Stimulated activated CD8-positive, alpha-beta memory T cell treated with anti-CD3 and anti-CD28 coated beads, Interleukin-4, amount 100 ng/mL, for 4 hours (primary cell): ENCODE results near the gene WWOX.
"Not testable (repeated sequence)": the region's sequence is repeated elsewhere in the genome, so short reads cannot be mapped to it uniquely, and the experiment has no call there.

Experiments
- DNase-seq, 2 donors: peaks; one replicate each; pipeline ENCODE4 v3.0.0-alpha.2; 2020; ENCODE audit warnings: low read depth in 2 of 2, low spot score in 1 of 2

Gene WWOX

DNA sequence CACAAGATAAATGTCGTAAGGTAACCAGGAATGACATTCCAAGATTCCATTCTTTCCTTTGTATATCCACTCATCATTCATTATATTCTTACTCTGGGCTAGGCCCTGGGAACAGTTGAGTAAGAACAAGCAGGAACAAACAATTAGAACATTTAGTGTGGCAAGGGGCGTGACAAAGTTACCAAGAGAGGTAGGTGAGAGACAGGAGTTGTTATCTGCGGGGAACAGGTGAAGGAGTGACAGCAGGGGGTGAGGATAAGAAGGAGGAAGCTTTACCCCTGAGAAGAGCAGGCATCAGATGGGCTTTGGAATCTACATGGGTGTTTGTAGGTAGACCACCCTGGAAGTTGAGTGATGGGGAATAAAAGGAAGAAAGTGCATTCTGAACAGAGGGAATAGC lies 568.9 kb downstream of the WWOX start:
- DNase-seq: no peak

DNA sequence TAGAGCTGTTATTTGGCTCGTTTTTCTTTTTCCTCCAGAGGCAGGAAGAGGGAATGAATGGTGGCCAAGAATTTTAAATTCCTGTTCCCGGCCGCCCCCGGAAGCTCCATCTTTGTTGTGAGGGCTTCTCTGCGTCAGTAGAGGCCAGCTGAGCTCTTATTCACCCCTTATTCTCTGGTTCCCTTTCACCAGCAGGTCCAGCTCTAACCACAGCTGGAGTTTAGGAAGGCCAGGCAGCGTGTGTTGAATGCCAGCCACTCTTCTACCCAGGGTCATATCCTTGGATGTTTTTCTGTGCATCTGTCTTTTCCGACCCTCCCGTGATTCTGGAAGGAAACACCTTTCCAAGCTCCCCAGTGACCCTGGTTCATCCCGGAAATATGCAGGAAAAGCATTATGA lies 570.5 kb downstream of the WWOX start:
- no peak for DNase-seq

DNA sequence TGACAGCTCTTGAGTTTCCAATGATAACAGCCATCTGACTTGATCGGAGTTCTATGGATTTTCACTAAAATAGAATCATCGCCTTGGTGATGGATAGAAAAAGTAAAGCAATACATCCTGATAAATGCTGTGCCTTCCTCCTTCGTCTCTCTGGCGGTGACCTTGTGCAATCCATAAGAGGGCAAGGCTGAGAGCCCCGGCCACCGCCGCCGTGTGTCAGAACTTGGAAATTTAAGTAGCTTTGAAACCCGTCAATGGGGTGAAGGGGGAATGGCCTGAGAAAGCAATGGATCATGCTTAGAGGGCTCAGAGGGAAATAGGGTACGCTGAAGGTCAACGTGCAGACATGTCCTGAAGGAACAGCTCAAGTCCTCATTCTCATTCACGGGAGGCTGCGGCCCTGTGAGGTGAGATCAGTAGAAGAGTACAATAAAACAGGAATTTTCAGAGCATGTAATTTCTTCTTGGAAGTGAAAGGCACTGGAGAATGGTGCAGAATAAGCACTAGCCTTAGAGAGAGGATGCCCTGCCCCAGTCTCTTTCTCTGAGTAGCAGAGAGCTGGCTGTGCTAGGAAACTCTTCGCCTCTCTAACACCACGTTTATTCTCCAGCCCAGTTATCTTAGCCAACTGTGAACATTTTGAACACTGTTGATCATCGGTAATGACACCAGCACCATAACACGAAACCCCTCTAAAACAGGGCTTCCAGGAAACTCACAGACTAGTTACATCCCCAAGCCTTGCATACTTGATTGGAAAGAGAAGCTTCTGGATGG lies 573.5 kb downstream of the WWOX start:
- DNase-seq: no peak

DNA sequence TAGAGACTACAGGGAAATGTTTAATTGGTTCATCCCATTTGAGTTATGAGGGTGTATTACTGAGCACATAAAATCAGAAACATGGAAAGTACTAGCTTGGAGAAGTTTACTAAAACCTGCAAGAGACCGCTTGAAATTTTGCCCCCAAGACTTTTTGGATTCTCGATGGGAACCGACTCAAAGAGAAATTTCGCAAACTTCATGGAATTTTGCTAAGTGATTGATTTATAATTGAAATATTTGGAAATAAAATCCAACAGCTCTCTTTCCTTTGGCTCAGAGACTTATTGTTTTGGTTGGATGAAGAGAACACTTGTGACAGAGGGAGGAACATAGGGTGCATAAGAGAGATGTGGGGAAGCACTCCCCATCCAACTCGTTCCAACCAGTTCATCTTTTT lies 574.4 kb downstream of the WWOX start:
- DNase-seq: no peak

DNA sequence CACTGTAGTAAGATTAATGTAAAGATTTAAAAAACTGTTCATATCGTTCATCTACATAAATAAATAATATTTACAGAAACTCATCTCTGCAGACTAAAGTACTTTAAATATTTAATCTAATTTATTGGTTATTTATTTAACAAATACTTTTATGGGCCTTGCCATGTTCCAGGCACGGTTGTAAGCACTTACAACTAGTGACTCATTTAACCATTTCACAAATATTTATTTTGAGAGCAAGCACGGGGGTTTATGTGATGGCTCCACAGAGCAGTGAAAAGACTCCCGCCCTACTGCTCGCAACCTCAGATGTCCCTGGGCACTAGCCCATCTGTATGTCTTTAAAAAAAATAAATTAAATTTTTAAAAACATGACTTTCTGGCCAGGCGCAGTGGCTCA lies 575.9 kb downstream of the WWOX start:
- DNase-seq: no peak

DNA sequence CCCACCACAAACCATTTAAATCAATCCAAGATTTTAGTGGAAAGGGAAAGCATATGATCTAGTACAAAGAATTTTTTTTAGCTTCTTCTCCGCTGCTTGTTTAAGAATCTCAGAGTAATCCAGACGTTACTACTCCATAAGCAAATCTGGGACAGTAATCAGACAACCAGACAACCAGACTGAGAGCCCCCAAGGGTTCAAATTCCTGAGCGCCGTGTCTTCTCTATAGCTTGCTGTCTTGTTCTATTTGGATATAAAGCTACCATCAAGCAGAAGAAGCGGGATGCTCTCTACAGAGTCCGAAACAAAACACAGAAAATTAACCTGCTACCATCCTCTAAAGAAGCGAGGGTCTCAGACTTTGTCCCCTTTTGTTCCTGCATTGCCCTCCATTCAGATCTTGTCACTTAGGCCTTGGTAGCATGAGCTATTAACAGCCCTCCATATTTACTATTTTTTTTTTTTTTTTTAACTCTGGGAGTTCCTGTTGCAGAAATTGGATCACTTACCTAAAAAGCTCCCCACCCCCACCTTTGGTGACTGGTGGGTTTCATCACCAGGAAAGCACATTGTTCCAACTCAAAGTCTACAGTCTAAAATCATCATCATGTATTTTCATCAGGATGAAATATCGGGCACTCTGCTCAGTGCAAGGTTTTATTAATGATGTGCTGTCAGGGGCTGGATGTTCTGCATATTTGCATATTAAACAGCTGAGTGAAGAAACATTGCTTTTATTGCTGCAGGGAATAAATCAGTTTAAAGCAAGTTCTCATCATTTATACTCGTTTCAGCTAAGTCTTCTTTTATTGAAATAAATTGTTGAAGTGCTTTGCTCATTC lies 576.7 kb downstream of the WWOX start:
- no peak for DNase-seq

DNA sequence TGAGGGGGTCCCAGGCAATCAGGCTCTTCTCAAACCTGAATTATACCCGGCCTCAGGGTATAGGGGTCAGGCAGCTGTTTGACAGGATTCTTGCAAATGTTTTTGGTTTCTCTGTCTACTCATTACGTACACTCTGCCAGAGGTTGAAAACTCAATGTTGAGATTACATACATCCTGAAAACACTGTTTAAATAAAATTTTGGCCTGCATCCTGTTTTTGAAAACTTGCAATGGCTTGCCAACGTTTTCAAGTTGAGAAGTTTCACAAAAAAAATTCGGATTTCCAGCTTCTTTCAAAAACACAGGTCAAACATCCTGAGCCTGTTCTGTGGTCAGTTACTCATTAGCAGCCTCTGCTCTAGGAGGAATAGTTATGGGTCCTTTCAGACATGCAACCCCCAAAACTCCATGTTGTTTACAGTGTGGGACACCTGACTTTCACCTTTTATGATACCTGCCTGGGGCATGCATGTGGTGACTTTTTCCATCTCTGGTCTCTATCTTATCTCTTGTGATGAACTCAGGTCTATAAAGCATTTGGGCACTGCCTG lies 577.8 kb downstream of the WWOX start:
- no peak for DNase-seq

DNA sequence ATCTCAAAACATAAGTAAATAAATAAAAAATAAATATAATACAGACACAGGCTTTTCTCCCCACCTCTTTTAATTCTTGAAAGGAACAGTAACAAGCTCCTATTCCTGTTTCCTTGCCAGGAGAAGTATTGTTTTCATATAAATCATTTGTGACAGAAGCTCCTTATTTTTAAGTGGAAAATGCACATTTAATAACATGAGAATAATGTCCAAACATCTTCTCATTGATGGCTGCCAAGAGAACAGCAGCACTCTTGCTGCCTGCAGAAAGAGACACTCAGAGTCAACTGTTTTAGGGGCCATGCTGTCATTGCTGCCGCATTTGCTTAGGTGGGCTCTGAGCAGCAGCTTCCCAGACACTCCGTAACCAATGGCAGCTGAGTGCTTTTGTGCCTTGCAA lies 580.1 kb downstream of the WWOX start:
- DNase-seq: no peak

DNA sequence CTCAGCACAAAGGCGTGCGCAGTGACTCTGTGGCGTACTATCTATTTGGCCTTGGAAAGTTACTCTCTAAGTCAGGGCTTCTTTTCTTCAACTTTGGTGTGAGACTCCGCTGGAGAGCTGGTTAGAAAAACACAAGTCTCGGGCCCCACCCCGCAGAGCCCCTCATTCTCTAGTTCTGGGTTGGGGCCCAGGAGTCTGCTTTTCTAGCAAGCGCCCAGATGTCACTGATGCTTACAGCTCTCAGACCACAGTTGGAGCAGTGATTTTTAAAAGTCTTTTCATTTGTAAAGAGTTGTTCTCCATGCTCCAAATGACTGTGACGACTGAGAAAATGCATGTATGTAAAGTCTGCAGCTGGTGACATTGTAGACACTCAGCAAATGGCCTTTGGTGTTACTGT lies 582.3 kb downstream of the WWOX start:
- no peak for DNase-seq

DNA sequence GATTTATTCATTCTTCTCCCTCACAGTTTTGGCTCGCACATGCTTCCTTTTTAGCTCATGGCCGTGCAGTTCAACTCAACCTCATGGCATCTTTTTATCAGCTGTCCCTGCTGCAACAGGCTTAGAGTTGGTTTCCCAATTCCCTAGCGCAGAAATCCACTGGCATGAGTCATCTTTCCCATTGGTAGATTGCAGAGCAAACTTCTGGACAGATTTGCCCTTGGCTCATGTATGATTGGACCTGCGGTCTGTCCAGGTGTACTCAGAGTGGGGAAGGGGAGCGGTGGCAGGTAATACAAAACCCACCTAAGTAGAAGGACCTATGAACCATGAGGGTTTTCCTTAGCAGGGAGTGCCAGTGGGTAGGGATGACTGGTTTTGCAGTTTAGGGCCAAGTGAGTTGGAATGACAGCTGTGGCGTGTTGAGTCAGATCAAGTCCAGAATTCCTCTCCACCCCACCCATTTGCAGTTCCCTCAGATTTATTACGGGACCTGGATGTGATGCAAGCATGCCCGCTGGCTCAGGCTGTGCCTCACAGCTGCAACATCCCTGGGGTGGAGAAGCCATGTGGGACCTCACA lies 584.7 kb downstream of the WWOX start:
- DNase-seq: no peak

DNA sequence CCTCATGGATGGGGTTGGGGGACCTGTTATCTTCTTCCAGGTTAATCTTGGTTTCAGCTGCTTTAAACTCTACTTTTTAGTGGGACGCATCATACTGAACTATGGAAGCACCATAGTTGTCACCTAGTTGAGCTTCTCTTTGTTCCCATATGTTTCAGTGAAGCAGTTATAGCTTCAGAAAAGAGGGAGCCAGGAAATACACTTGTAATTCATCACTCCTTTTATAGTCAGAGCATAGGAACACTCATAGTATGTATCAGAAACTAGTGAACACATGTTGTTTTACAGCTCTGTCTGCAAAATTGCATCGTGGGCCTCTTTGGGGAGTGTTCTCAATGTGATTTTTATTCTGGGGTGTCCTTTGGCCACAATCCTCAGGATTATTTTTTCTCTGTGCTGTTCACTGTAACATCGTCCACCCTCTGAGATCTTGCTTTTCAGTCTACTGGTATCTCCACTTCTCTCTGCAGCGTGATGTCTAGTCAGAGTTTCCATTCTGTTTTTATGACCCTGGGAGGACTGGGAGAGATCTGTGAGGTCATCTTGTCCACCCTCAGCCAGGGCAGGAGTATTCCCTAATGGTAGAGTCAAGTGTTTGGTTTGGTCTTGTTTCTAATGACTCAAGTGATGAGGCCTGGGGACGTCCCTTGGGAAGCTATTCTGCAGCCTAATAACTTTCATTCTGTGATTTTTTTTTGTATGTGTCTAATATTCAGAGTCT lies 585.4 kb downstream of the WWOX start:
- DNase-seq: no peak

DNA sequence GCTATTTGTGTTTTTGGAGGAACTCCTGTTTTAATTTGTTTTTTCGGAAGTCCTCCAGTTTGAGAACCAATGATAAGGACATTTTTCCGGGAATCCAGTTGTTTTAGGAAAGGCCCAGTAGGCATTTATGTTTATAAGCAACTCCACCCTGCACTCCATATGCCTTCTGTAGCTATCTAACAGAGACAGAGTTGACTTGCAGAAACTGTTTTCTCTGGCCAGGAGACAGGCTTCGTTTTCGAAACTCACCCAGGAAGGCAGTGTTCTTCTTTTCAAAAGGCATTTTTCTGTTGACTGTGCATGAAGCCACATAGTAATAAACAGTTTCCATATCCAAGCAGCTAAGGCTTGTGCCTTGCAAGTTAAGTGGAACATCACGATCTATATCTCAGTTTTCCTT lies 587.1 kb downstream of the WWOX start:
- no peak for DNase-seq

DNA sequence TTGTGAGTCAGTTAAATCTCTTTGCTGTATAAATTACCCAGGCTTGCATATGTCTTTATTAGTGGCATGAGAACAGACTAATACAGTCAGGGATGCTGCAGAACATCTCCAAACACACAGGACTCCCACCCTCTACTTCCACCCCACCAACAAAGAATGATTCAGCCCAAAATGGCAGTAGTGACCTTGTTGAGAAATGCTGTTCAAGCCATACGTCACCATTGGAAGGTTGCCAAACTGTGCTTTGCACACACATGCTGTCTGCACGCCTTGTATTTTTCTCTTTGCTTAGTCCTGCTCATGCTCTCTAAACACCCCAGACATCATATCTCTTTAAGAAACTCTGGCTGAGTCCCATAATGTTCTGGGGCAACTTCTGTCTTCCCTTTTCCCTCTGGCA lies 589.6 kb downstream of the WWOX start:
- no peak for DNase-seq

DNA sequence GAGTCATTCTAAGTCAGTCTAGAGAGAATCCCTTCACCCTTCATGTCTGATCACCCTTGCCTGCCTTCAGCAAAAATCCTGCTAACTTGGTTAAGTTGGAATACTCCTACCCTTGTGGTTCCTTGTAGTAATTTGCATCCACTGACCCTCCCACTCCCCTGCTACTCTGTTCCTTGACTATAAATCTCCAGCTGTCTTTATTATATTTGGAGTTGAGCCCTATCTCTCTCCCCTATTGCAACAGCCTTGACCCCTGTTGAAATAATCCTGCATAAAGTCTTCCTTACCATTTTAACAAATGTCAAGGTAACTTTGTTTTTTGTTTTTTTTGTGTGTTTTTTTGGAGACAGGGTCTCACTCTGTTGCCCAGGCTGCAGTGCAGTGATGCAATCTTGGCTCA lies 590.1 kb downstream of the WWOX start:
- no peak for DNase-seq

DNA sequence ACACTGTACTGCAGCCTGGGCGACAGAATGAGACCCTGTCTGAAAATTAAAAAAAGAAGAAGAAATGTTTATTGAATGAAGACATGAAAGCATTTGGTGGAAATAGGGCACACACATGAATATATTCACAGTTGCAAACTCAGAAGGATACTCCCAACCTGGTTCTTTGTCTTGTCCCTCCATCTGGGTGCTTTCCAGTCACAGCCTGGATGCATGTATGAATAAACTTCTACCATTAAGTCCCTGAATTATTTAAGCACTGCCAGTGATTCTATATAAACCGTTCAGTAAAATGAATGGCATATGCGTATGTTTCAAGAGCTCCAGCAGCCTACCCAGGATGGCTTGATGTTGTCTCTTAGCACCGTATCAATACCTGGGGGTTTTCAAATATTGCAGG lies 591.1 kb downstream of the WWOX start:
- DNase-seq: no peak

DNA sequence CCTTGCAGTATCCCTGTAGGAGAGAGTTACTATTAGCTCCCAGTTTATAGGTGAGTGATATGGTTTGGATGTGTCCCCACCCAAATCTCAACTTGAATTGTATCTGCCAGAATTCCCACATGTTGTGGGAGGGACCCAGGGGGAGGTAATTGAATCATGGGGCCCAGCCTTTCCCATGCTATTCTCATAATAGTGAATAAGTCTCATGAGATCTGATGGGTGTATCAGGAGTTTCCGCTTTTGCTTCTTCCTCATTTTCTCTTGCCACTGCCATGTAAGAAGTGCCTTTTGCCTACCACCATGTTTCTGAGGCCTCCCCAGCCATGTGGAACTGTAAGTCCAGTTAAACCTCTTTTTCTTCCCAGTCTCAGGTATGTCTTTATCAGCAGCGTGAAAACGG lies 592.3 kb downstream of the WWOX start:
- DNase-seq: not testable (repeated sequence)

DNA sequence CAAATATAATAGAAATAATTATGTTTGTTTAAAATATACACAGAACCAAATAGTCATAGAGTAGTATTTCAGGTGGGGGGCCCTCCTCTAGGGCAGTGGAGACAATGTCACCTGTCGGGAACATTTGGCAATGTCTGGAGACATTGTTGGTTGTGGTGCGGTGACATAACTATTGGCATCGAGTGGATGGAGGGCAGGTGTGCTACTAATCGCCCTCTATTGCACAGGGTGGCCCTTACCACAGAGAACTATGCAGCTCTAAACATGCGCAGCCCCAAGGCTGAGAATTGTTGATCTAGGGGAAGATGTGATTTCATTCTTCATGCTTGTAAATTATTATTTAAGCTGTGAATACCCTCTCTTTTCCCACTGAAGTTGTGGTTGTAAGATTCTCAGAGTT lies 594.0 kb downstream of the WWOX start:
- DNase-seq: no peak

DNA sequence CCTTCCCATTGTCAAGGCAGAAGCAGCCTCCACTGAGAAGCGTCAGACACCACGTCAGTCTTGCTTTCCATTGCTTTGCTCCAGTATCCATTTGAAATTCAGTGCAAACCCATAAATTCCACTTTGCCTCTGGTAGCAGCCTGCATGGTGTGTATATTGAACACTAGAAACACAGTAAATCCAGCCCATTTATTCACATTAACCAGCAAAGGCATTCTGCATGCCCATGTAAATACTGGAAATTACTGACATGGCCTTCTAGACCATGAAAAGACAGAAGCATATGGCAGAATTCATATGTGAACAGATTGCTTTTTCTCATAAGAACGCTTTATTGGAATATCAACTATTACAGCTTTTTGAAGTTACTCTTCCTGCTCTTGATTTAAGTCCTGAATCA lies 595.0 kb downstream of the WWOX start:
- DNase-seq: no peak

DNA sequence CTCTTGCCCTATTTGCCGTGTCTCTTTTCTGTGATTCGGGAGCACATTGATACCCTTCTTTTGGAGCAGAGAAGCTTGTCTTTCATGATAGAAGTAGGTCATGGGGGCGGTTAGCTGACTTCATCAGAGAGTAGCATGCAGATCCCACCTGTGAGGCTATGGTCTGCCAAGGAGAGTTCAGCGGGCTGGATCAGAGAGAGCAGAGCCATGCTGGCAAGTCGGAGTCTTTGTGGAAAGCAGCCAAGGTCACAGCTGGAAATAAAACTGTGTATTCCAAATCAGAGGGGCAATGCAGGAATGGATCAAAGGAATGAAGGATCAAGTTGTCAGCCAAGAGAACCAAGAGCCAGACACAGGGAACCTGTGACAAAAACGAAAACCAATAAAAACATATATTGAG lies 595.9 kb downstream of the WWOX start:
- DNase-seq: no peak

DNA sequence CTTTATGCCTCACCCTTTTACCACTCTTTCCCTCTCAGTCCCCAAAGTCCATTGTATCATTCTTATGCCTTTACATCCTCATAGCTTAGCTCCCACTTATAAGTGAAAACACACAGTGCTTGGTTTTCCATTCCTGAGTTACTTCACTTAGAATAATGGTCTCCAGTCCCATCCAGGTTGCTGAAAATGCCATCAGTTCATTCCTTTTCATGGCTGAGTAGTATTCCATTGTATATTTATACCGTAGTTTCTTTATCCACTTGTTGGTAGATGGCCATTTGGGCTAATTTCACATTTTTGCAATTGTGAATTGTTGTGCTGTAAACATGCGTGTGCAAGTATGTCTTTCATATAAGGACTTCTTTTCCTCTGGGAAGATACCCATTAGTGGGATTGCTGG lies 597.3 kb downstream of the WWOX start:
- DNase-seq: no peak

DNA sequence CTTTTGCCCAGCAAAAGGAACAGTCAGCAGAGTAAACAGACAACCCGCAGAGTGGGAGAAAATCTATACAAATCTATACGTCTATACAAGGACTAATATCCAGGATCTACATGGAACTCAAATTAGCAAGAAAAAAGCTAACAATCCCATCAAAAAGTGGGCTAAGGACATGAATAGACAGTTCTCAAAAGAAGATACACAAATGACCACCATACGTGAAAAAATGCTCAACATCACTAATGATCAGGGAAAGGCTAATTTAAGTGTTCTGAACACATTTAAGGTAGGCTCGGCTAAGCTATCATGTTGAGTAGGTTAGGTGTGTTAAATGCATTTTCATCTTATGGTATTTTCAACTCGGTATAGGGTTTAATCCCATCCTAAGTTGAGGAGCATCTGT lies 598.0 kb downstream of the WWOX start:
- no peak for DNase-seq
